HG03432 (cell line): ENCODE measurements around the gene TBC1D20.
"Not testable (repeated sequence)": the region's sequence is repeated elsewhere in the genome, so short reads cannot be mapped to it uniquely, and the experiment has no call there.

ENCODE experiments used
- ATAC-seq: cut with Tn5 transposase; IDR thresholded peaks from one replicate; pipeline ENCODE4 v1.9.1; 2021; ENCODE audit warnings: mild to moderate bottlenecking, moderate library complexity; ENCODE audit not compliant: unreplicated experiment

TBC1D20 gene, protein sequence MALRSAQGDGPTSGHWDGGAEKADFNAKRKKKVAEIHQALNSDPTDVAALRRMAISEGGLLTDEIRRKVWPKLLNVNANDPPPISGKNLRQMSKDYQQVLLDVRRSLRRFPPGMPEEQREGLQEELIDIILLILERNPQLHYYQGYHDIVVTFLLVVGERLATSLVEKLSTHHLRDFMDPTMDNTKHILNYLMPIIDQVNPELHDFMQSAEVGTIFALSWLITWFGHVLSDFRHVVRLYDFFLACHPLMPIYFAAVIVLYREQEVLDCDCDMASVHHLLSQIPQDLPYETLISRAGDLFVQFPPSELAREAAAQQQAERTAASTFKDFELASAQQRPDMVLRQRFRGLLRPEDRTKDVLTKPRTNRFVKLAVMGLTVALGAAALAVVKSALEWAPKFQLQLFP

DNA sequence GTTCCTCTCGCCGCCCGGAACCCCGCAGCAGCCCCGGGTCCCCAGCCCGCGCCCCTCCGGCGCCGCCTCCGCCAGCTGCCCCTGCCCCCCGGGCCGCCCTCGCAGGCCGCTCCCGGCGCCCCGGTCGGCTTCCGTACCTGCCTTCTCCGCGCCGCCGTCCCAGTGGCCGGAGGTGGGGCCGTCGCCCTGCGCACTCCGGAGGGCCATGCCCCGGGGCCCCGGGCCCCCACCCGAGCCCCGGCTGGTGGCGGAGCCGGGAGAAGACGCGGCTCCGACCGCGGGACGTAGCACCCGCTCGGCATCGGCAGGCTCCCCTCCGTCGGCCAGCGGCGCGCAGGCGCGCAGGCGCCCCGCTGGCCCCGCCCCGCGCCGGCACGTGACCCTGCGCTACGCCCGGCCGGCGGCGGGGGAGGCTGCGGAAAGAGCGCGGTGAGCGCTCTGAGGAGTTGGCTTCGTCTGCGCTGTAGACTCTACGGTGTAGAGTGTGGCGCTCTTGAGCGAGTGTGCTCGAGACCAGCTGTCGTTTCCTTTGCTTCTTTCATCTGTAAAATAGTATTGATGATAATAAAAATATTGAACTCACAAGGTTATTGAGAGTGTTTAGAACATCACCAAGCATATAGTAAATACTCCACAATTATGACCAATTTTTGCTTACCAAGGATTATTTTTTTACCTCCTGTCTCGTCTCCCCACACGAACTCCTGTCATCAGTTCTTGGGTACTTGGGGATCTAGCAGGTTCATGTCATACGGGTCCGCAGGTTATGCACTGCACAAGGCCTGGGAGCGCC, at the start of gene TBC1D20:
Gene TBC1D20, minus strand, starts transcription at position 335 of the 793 bp plus-strand sequence. Its CDS starts 128 bp downstream, at position 207.
- ATAC-seq: peak; percentile 94

DNA sequence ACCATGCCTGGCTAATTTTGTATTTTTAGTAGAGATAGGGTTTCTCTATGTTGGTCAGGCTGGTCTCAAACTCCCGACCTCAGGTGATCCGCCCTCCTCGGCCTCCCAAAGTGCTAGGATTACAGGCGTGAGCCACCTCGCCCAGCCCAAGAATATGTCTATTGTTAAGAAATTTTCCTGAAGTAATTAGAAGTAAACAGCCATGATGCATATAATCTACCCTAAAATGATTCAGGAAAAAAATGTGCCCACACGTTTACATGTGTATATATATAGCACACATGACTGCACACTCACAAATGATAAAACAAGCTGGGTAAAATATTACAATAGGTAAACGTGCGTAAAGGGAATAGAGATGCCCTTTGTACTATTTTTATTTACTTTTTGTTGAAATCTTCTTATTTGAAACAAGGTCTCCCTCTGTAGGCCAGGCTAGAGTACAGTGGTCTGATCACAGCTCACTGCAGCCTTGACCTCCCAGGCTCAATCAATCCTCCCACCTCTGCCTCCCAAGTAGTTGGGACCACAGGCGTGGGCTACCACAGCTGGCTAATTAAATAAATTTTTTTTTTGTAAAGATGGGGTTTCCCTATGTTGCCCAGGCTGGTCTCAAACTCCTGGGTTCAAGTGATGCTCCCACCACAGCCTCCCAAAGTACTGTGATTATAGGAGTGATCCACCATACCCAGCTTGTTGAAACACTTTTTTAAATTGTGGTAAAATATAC, 48.2 kb upstream of the TBC1D20 start:
- not testable (repeated sequence) for ATAC-seq

DNA sequence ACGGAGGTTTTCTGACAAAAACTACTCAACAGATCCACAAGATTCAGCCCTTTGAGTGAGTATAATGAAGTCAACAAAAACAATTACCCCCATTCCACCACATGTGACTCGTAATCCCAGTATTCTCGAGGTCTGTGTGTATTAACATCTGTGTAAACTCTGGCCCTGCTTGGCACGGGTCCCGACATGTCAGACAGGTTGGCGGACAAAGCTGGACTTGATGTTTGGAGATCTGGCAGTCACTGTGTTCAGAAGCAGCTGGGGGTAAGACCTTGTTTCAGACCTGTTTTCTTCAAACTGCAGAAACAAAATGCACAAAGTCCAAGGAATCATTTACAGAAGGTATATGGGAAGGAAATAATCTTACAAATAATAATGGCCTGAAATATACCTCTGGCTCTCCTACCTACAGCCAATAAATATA, 46.0 kb upstream of the TBC1D20 start:
- ATAC-seq: not testable (repeated sequence)

DNA sequence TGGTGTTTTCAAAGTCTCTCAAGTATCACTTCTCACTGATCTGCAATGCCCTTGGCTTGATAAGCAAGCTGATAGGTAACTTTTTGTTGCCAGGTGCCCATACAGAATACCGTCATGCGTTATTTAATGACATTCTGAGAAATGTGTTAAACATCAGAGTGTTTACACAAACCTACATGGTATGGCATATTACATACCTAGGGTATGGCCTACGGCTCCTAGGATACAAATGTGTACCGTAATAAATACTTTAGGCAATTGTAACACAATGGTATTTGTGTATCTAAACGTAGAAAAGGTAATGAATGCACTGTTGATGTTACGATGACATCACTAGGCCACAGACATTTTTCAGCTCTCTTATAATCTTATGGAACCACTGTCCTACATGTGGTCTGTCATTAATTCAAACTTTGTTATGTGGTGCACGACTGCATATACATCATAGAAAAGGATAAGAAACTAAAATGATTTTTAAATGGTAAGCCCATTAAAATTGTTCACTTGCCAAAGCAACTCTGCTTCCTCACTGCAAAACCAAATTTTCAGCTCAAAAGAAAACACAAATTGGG, 45.5 kb upstream of the TBC1D20 start:
- ATAC-seq: no peak

DNA sequence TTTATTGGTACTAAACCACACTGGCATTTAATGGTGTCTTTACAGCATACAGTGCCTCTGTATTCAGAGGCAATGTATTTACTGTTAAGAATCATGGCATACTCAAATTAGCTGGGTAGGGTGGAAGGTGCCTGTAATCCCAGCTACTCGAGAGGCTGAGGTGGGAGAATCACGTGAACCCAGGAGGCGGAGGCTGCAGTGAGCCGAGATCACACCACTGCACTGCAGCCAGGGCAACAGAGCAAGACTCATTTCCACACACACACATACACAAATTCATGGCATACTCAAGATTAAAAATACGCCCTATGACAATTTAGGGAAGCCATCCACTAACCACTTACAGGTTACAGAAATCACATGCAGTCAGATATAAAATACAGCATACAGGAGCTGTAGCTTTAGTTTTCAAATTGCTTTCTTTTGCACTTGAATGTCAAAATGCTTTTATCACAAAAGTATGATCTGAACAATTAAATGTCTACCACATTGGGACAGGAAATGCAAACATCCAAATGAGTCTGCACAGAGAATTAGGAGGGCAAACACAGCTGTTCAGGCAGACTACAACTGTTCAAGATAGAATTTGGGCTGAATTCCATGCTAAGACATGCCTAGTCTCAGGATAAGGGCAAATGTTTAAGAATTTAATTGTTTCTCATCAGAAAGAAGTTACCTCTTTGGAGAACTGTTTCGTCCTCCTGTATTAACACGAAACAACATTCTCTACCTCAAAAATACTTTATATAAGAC, 44.8 kb upstream of the TBC1D20 start:
- ATAC-seq: no peak

DNA sequence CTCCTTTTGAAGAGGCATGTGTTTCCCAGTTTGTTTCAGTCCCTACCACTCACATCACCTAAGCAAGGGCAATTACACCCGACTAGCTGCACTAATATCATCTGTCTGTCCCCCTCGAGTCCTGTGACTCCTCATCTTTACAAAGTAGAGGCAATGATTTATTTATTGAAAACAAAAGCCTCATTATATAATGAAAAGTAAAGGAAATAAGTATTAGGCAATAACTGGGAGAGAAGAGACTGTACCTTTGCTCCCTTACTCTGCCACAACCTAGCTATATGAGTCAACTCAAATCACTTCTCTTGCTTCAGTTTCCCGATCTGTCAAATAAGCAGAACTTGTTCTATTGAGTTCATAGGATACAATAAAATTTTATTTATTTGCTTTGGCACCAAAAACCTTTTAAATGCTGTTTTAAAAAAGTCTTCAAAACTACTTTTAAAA, 42.3 kb upstream of the TBC1D20 start:
- no peak for ATAC-seq

DNA sequence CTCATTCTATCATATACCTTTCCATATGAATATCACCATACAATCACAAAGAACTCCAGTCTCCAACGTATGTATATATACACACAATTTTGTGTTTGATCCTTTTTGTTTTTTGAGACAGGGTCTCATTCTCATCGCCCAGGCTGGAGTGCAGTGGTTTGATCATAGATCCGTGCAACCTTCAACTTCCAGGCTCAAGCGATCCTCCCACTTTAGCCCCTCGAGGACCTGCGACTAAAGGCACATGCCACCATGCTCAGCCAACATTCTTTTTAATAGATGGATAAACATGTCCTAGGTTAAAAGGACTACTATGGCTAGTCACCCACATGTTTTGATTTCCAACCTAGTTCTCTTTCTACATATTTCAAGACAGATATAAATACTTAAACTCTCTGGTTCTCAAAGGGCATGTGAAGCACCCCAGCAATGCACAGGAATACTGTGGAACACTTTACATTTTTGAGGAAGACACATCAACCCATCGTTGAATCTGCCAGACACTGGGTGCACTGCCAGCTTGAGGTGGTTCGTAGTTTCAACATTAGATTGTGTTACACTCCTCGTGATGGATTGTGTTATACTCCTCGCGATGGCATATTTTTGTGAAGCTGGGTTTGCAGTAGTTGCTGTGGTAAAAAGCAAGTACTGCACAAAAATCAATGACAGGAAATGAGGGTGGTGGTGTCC, 40.9 kb upstream of the TBC1D20 start:
- ATAC-seq: no peak

DNA sequence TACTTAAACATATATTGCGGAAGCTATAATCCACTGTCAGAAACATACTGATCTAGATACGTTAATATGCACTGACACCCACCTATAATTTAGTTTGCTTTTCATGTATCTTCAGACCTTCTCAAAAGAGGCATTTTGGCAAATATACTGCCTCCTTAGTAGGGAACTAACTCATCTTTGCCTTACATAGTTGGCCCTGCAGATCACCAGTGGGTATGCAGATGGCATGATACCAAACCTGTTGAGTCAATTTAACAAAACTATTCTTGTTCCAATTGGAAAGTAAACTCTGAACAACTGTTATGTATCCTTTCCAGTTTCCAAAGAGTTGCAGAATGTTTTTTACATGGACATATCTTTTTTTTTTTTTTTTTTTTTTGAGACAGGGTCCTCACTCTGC, 35.6 kb upstream of the TBC1D20 start:
- ATAC-seq: no peak

DNA sequence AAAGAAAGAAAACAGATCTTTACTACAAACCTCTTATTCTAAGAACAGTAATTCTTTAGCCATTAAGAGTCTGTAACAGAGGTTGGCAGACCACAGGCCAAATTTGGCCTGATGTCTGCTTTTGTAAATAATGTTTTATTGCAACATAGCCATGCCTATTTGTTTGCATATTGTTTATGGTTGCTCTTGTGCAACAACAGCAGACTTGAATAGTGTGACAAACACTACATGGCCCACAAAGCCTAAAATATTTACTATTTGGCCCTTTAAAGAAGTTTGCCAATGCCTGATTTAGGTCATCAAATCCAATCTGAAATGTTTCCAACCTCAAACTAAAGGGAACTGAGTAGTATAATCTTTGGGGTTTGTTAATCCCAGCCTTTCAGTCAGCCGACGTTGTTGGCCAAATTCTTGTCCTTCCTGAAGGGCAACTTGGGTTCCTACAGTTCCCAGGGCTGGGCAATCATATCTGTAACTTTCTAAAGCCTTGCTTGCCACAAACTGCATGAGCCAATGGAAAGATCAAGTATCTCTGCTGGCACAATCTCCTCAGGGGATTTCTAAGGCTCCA, 33.9 kb upstream of the TBC1D20 start:
- ATAC-seq: no peak

DNA sequence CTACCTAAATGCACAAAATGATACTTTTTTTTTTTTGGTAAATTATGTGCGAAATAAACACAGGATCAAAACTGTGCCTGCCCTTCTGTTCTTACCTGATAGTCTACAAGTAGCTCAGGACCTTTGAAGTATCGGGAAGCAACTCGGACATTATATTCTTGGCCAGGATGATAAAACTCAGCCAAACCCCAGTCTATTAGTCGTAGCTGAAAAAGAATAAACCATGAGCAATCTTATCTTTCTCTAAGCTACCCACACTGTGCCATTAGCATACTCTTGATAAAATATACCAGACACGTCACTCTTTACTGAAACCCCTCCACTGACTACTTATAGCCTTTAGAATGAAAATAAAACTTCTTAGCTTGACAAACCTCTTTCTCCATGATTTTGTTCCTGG, 29.8 kb upstream of the TBC1D20 start:
- ATAC-seq: no peak

DNA sequence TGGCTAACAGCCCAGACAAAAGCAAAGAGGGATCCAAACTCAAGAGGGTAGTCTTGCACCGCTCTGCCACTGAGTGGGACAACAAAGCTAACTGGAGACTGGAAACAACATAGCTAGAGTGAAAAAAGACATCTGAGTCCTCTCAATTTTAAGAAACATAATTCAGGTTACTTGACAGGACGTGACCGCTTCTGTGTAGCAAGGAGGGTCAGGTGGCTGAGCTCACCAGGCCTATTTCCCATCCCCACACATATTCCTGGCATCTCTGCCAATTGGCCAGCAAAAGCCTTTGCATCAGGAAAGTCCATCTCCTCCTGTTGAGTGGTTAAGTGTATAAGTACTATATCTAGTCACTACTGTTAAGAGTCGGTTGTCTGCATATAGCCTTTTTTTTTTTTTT, 25.3 kb upstream of the TBC1D20 start:
- ATAC-seq: no peak

DNA sequence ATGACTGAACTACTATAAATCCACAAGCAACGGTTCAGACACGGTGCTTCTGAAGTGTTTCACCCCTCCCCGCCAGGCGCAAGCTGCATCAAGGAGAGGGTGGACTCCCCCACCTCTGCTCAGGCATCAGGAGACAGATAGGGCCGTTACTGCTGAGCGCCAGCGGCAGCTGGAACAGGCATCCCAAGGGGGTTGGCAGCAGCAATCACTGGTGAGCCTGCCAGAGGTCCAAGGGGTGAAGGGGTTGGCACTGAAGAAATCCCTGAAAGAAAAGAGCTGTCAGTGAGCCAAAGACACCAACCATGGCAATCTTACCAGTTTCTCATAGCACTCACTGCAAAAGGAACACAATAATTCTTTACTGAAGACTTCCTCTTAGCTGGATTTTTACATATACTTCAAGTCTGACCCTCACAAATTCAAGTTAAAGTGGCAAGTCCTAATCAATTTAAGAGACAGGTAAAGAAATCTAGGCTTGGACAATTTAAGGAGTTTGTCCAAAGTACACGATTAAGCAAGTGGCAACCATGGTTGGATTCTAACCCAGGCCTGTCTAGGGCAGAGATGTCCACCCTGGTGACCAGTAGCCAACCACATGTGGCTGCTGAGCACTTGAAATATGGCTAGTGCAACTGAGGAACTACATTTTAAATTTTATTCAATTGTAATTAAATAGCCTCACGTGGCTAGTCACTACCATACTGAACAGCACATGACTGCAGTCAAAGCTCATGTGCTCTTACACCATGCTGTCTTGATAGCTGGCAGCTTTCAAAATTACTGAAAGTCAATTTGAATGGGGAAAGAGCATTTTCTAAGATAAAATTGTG, 21.7 kb upstream of the TBC1D20 start:
- ATAC-seq: no peak

DNA sequence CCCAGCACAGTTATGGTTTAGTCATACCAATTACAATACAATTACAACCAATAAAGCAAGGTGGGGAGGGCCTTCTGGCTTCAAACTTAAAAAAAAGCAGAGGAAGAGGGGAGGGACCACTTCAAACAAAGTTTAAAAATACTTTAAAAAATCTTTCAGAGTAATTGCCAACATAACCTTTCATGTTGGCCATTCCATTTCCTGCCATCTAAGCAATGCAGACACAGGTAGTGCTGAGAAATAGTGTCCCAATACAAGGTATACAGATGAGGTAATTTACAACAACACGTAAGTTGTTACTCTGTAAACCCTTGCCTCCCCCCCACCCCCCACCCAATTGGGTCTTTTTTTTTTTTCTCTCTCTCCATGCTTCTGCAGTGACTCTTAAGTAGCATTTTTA, 18.8 kb upstream of the TBC1D20 start:
- no peak for ATAC-seq

DNA sequence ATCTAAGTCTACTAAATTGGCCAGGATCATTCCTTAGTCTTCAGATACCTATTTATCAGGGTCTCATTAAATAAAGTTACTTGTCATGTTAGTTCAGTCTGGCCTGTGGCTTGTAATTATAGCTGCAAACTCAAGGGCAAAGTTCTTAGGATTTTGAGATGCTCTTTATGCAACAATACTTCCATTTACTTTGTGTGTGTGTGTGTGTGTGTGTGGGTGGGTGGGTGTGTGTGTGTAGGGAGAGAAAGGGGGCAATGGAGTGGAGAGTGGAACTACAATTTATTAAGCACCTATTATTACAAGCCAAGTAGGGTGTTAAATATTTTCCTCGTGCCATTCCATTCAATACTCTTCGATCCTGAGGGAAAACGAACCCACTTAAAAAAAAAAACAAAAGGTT, 17.7 kb upstream of the TBC1D20 start:
- ATAC-seq: no peak

DNA sequence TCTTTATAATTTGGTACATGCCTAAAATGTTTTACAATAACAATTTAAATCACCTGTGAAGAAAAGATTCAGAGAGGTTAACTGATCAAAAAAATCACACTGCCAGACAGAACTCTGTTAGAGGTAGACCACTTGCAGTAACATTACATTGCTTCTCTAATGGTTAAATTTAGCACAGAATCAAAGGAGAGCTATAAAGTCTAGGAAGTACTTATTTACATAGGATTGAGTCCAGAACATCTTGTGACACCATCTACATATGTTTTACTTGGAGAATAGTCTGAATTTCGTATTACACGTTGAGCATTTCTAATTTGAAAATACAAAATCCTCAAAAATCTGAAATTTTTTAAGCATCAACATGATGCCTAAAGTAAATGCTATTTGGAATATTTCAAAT, 17.2 kb upstream of the TBC1D20 start:
- no peak for ATAC-seq

DNA sequence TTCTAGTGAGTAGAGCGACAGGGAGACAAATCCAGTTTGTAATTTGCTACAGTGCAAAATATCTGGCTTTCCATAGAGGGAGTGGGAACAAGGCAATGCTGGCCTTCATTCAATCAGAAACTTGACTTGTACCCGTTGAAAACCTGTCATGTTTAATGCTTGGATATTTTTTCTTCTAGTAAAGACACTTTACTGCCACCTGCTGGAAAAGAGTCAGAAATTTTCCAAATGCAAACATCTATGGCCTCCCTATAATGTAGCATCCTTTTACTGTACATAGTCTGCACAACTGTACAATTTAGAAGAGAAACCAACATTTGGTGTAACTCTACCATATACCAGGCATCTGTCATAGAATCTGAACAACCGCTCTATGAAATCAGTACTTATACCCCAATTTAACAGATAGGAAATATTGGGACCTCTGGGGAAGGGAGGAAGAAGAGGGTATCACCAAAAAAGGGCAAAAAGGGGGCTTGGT, 16.7 kb upstream of the TBC1D20 start:
- ATAC-seq: no peak

DNA sequence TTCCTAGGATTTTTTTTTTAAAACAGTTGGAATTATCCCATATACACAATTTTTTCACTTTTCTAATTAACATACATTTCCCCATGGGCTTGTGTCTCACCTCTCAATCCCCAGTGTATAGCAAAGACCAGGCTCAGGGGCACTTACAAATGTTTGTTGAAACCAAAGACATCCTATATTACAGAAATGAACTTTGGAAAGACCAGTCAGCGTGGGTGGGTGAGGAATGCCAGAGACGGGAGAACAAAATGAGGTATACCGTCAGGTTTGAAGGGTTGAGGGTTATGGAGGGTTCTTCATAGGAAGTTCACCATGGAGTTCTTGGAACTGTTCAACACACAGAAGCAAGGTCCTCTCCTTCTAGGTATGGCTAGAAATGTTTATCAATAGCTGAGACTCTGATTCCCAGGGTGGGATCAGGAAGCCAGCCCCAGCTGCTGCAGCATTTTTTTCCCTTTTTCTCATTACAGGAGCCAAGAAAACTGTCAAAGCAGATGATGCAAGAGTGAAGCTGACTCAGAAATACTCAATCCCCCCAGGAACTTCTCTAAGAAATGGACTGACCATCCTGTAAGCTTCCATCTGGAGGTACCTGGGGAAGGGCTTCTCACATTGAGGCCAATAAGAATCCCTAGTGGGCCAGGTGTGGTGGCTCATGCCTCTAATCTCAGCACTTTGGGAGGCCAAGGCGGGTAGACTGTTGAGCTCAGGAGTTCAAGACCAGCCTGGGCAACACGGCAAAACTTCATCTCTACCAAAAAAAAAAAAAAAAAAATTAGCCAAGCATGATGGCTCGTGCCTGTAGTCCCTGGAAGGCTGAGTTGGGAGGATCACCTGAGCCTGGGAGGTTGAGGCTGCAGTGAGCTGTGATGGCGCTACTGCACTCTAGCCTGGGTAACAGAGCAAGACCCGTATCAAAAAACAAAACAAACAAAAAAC, 15.9 kb upstream of the TBC1D20 start:
- ATAC-seq: no peak
